H1 (cell line): ENCODE data around the gene WRAP73. TPM values are rescaled to one million over a fixed set of nuclear protein-coding genes. Genes with fewer than 3 reads are reported as not detected.

Experiments used
- PHF8 ChIP-seq: fragments of 200-600 bp; sonication (generic); conservative IDR thresholded peaks from 2 replicates; pipeline ENCODE4 v1.7.1; 2012; ENCODE audit warnings: low read depth, mild to moderate bottlenecking, inconsistent platforms, low read length, moderate library complexity
- POLR2A ChIP-seq, 2 experiments: IDR thresholded peaks; 1 replicate in 1 of 2; 2 replicates in 1 of 2; pipeline ENCODE4 v1.6.1; 2011; ENCODE audit warnings: low read depth in 2 of 2, low read length in 2 of 2, mild to moderate bottlenecking in 2 of 2; ENCODE audit errors: control extremely low read depth in 1 of 2
- SRF ChIP-seq: IDR thresholded peaks from 2 replicates; pipeline ENCODE4 v1.6.1; 2011; ENCODE audit warnings: mild to moderate bottlenecking, low read depth, low read length, moderate library complexity
- TAF7 ChIP-seq: optimal IDR thresholded peaks from 2 replicates; pipeline ENCODE3; 2011; ENCODE audit warnings: low read depth, mild to moderate bottlenecking, inconsistent platforms, low read length, moderate library complexity, borderline replicate concordance
- polyA plus RNA-seq, 7 experiments: library from polyadenylated mRNA; depleted of rRNA in 3 of 7; stranded (reverse) in 5 of 7; unstranded in 2 of 7; fragments of >200 nt in 5 of 7; fragments of 200-250 nt in 2 of 7; gene quantifications; 1 replicate in 5 of 7; 2 replicates in 1 of 7; 4 replicates in 1 of 7; pipeline versions ENCODE4 v1.2.1 to v1.2.3, GENCODE V29; 2011 to 2013; ENCODE audit warnings: missing spikeins in 2 of 7, mixed read lengths in 2 of 7
- total RNA-seq: library from RNA; stranded (reverse); fragmentation: NEBNext Ultra II Directional; extraction: Animal tissue kit (Norgen Biotek cat#: 25700); gene quantifications from 2 replicates; pipeline ENCODE4 v1.2.1, GENCODE V29; 2021

The WRAP73 gene
- total and polyA plus RNA-seq, 2 of the 8 experiments (the other 6 are each of a cell fraction or from before 2014, with no cell fraction given): 30.3 to 50.7 TPM

DNA sequence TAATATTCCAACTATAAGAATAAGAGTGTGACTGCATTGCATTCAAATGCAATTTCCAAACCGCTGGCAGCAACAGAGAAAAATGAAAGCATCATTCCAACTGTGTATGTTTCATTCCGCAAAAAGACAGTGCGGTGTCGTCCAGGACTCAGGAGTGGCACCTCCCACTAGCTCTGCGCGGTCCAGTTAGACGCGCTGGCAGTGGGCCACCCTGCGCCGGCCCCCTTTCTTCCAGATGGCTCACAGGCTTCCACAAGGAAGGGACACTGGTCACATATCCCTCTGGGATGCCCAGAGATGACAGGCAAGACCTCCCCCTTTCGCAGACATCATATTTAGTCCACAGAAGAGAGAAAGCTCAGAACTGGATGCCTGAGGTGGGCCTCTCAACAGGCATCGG is 11.9 kb downstream of the WRAP73 start (continued):
- no peak for TF ChIP-seq TAF7
- no peak for TF ChIP-seq SRF
- TF ChIP-seq POLR2A (IDR thresholded peaks at IDR 0.05; ENCODE audit: control extremely low read depth in 1 of 2, low read depth in 2 of 2, low read length in 2 of 2): no peak
- no peak for TF ChIP-seq PHF8
